ACC112 (cell line): Measurements from ENCODE around the gene WDR27.

Experiments
- H2AFZ ChIP-seq: fragments of 200-600 bp; sonication (generic); one replicate; pipeline ENCODE4 v1.6.0; 2017; ENCODE audit warnings: antibody characterized with exemption, low read length; ENCODE audit not compliant: unreplicated experiment
- H3K27ac ChIP-seq: fragments of 200-600 bp; sonication (generic); 2 replicates; pipeline ENCODE4 v1.5.1; 2014; ENCODE audit warnings: low read depth, mild to moderate bottlenecking, antibody characterized with exemption, low read length, moderate library complexity
- H3K27me3 ChIP-seq: fragments of 200-600 bp; sonication (generic); 2 replicates; pipeline ENCODE4 v1.6.1; 2014; ENCODE audit warnings: mild to moderate bottlenecking, antibody characterized with exemption, low read length, moderate library complexity, mixed read lengths; ENCODE audit not compliant: insufficient read depth
- H3K36me3 ChIP-seq: fragments of 200-600 bp; sonication (generic); 2 replicates; pipeline ENCODE4 v1.6.1; 2016; ENCODE audit warnings: mild to moderate bottlenecking, antibody characterized with exemption, low read length, moderate library complexity, mixed read lengths; ENCODE audit not compliant: insufficient read depth
- H3K4me1 ChIP-seq: fragments of 200-600 bp; sonication (generic); one replicate; pipeline ENCODE4 v1.6.1; 2016; ENCODE audit warnings: low read length, mixed read lengths; ENCODE audit not compliant: insufficient read depth, unreplicated experiment, control insufficient read depth
- H3K4me3 ChIP-seq: fragments of 200-600 bp; sonication (generic); 2 replicates; pipeline ENCODE4 v1.5.1; 2014; ENCODE audit warnings: mild to moderate bottlenecking, low read depth, low read length
- H3K79me2 ChIP-seq: fragments of 200-600 bp; sonication (generic); one replicate; pipeline ENCODE4 v1.6.0; 2016; ENCODE audit warnings: low read length; ENCODE audit not compliant: control insufficient read depth, unreplicated experiment, insufficient read depth

The WDR27 gene

GRCh38 chr6:169640351-169640852 is 61.4 kb downstream of the WDR27 start:
- Histone ChIP-seq H3K27me3 (no peaks in the 10 kb centered on the region), H2AFZ (no peak overlapping the region), H3K79me2 (no peaks in the 10 kb centered on the region), H3K27ac (no peak overlapping the region), H3K36me3 (no peaks in the 10 kb centered on the region), H3K4me1 (no peaks in the 10 kb centered on the region), H3K4me3 (no peak overlapping the region)

- Histone ChIP-seq H2AFZ (no peak overlapping the region), H3K27me3 (no peaks in the 10 kb centered on the region), H3K36me3 (no peaks in the 10 kb centered on the region), H3K4me3 (no peak overlapping the region), H3K27ac (no peak overlapping the region), H3K4me1 (no peaks in the 10 kb centered on the region), H3K79me2 (no peaks in the 10 kb centered on the region)
Observed at GRCh38 chr6:169639653-169640278, 62.1 kb downstream of the WDR27 start.

- Histone ChIP-seq H2AFZ (no peak overlapping the region), H3K27me3 (no peaks in the 10 kb centered on the region), H3K27ac (no peak overlapping the region), H3K4me1 (no peaks in the 10 kb centered on the region), H3K79me2 (no peaks in the 10 kb centered on the region), H3K4me3 (no peak overlapping the region), H3K36me3 (no peaks in the 10 kb centered on the region)
Observed at GRCh38 chr6:169638915-169639314, 62.9 kb downstream of the WDR27 start.

GRCh38 chr6:169638388-169638787 is 63.4 kb downstream of the WDR27 start:
- Histone ChIP-seq H3K27me3 (no peaks in the 10 kb centered on the region), H3K4me3 (no peak overlapping the region), H3K4me1 (no peaks in the 10 kb centered on the region), H3K36me3 (no peaks in the 10 kb centered on the region), H3K27ac (no peak overlapping the region), H3K79me2 (no peaks in the 10 kb centered on the region), H2AFZ (no peak overlapping the region)

GRCh38 chr6:169635345-169635744 is 66.5 kb downstream of the WDR27 start:
- H3K79me2 ChIP-seq, result no peaks in the 10 kb centered on the region
- no peak overlapping the region for H2AFZ ChIP-seq
- H3K27me3 ChIP-seq, result no peaks in the 10 kb centered on the region
- no peak overlapping the region for H3K27ac ChIP-seq
- H3K36me3 ChIP-seq, result no peaks in the 10 kb centered on the region
- H3K4me1 ChIP-seq, result no peaks in the 10 kb centered on the region
- no peak overlapping the region for H3K4me3 ChIP-seq

- H3K27ac ChIP-seq, result no peak overlapping the region
- H3K79me2 ChIP-seq, result no peaks in the 10 kb centered on the region
- no peaks in the 10 kb centered on the region for H3K36me3 ChIP-seq
- H3K27me3 ChIP-seq, result no peaks in the 10 kb centered on the region
- no peak overlapping the region for H3K4me3 ChIP-seq
- H3K4me1 ChIP-seq, result no peaks in the 10 kb centered on the region
- H2AFZ ChIP-seq, result no peak overlapping the region
Observed at GRCh38 chr6:169632841-169633240, 69.0 kb downstream of the WDR27 start.

GRCh38 chr6:169629256-169629655 is 72.6 kb downstream of the WDR27 start:
- H3K27me3 ChIP-seq, result no peaks in the 10 kb centered on the region
- no peak overlapping the region for H3K4me3 ChIP-seq
- H3K4me1 ChIP-seq, result no peaks in the 10 kb centered on the region
- no peak overlapping the region for H2AFZ ChIP-seq
- no peaks in the 10 kb centered on the region for H3K36me3 ChIP-seq
- no peak overlapping the region for H3K27ac ChIP-seq
- H3K79me2 ChIP-seq, result no peaks in the 10 kb centered on the region

- no peaks in the 10 kb centered on the region for H3K36me3 ChIP-seq
- H2AFZ ChIP-seq, result no peak overlapping the region
- H3K79me2 ChIP-seq, result no peaks in the 10 kb centered on the region
- no peaks in the 10 kb centered on the region for H3K27me3 ChIP-seq
- no peaks in the 10 kb centered on the region for H3K4me1 ChIP-seq
- H3K4me3 ChIP-seq, result no peak overlapping the region
- H3K27ac ChIP-seq, result no peak overlapping the region
Observed at GRCh38 chr6:169627736-169628607, 73.9 kb downstream of the WDR27 start.

GRCh38 chr6:169626649-169627048 is 75.2 kb downstream of the WDR27 start:
- Histone ChIP-seq H3K36me3 (no peaks in the 10 kb centered on the region), H2AFZ (no peak overlapping the region), H3K4me3 (no peak overlapping the region), H3K27me3 (no peaks in the 10 kb centered on the region), H3K27ac (no peak overlapping the region), H3K4me1 (no peaks in the 10 kb centered on the region), H3K79me2 (no peaks in the 10 kb centered on the region)

- Histone ChIP-seq H3K36me3 (no peaks in the 10 kb centered on the region), H2AFZ (no peak overlapping the region), H3K4me1 (no peaks in the 10 kb centered on the region), H3K27ac (no peak overlapping the region), H3K79me2 (no peaks in the 10 kb centered on the region), H3K4me3 (no peak overlapping the region), H3K27me3 (no peaks in the 10 kb centered on the region)
Observed at GRCh38 chr6:169626169-169626568, 75.7 kb downstream of the WDR27 start.

GRCh38 chr6:169625376-169625775 is 76.5 kb downstream of the WDR27 start:
- Histone ChIP-seq H3K27me3 (no peaks in the 10 kb centered on the region), H3K4me3 (no peak overlapping the region), H3K27ac (no peak overlapping the region), H3K79me2 (no peaks in the 10 kb centered on the region), H2AFZ (no peak overlapping the region), H3K4me1 (peaks cover 5% of the 10 kb centered on the region), H3K36me3 (no peaks in the 10 kb centered on the region)
